Activated CD4-positive, alpha-beta T cell treated with anti-CD3 and anti-CD28 coated beads, Interleukin-2, amount 10 ng/mL, durations not matched to agents 7 days and 5 days (primary cell): ENCODE results near the gene TACC2. TPM values are rescaled to one million over a fixed set of nuclear protein-coding genes. Genes with fewer than 3 reads are reported as not detected.

ENCODE experiments used
- CTCF ChIA-PET: fragments of 350-600 bp; sonication (Branson Sonifier 250); formaldehyde crosslinking; loops from one replicate; lab custom pipeline; 2021; ENCODE audit warnings: antibody characterized with exemption; lab: Charles Lee
- POLR2A ChIA-PET: fragments of 350-600 bp; sonication (Branson Sonifier 250); formaldehyde crosslinking; loops from one replicate; lab custom pipeline; 2021; ENCODE audit warnings: antibody characterized with exemption; lab: Charles Lee
- DNase-seq: peaks from one replicate; pipeline ENCODE4 v3.0.0-alpha.2; 2020
- H3K27ac Mint-ChIP-seq: one replicate; pipeline ENCODE4 v1.8.0; 2021; ENCODE audit warnings: mild to moderate bottlenecking, moderate library complexity, mixed read lengths
- H3K27me3 Mint-ChIP-seq: one replicate; pipeline ENCODE4 v1.8.0; 2021; ENCODE audit warnings: mixed read lengths
- H3K36me3 Mint-ChIP-seq: one replicate; pipeline ENCODE4 v1.8.0; 2021; ENCODE audit warnings: low read depth, mixed read lengths
- H3K4me1 Mint-ChIP-seq: one replicate; pipeline ENCODE4 v1.8.0; 2021; ENCODE audit warnings: mixed read lengths
- H3K4me3 Mint-ChIP-seq: one replicate; pipeline ENCODE4 v1.8.0; 2021; ENCODE audit warnings: mild to moderate bottlenecking, moderate library complexity, mixed read lengths
- H3K9me3 Mint-ChIP-seq: one replicate; pipeline ENCODE4 v1.8.0; 2021; ENCODE audit warnings: mixed read lengths
- total RNA-seq, 2 experiments: library from RNA; stranded (reverse); gene quantifications; one replicate each; pipeline ENCODE4 v1.2.3, GENCODE V29; 2021

The TACC2 gene
- total RNA-seq, 2 experiments from 2014 or later: not detected

GRCh38 chr10:122176232-122177213 lies 187.6 kb downstream of the TACC2 start:
- H3K4me3 Mint-ChIP-seq: no peak overlapping the region
- ChIA-PET POLR2A (no interaction called here), CTCF (no interaction called here)
- no peaks in the 10 kb centered on the region for H3K4me1 Mint-ChIP-seq
- H3K27ac Mint-ChIP-seq: no peak overlapping the region
- H3K36me3 Mint-ChIP-seq: no peaks in the 10 kb centered on the region
- H3K27me3 Mint-ChIP-seq: peaks cover 8% of the 10 kb centered on the region
- H3K9me3 Mint-ChIP-seq: no peaks in the 10 kb centered on the region
- no peak for DNase-seq

- Mint-ChIP-seq H3K27ac (no peak overlapping the region), H3K36me3 (no peaks in the 10 kb centered on the region), H3K27me3 (peaks cover 8% of the 10 kb centered on the region), H3K4me1 (no peaks in the 10 kb centered on the region), H3K9me3 (no peaks in the 10 kb centered on the region), H3K4me3 (no peak overlapping the region)
- no peak for DNase-seq
- ChIA-PET CTCF (no interaction called here), POLR2A (no interaction called here)
Observed at GRCh38 chr10:122178655-122179054, 189.7 kb downstream of the TACC2 start.

GRCh38 chr10:122181041-122181732 lies 192.2 kb downstream of the TACC2 start:
- no peak overlapping the region for H3K27ac Mint-ChIP-seq
- H3K9me3 Mint-ChIP-seq: no peaks in the 10 kb centered on the region
- CTCF ChIA-PET: no interaction called here
- no peaks in the 10 kb centered on the region for H3K36me3 Mint-ChIP-seq
- no peak overlapping the region for H3K4me3 Mint-ChIP-seq
- H3K4me1 Mint-ChIP-seq: no peaks in the 10 kb centered on the region
- H3K27me3 Mint-ChIP-seq: peaks cover 8% of the 10 kb centered on the region
- POLR2A ChIA-PET: no interaction called here
- no peak for DNase-seq

GRCh38 chr10:122181876-122182275 lies 192.9 kb downstream of the TACC2 start:
- Mint-ChIP-seq H3K27ac (no peak overlapping the region), H3K36me3 (no peaks in the 10 kb centered on the region), H3K4me3 (no peak overlapping the region), H3K4me1 (no peaks in the 10 kb centered on the region), H3K9me3 (no peaks in the 10 kb centered on the region), H3K27me3 (peaks cover 6% of the 10 kb centered on the region)
- no peak for DNase-seq
- POLR2A ChIA-PET: no interaction called here
- CTCF ChIA-PET: no interaction called here

- Mint-ChIP-seq H3K9me3 (no peaks in the 10 kb centered on the region), H3K36me3 (no peaks in the 10 kb centered on the region), H3K4me3 (no peak overlapping the region), H3K27ac (no peak overlapping the region), H3K27me3 (peaks cover 5% of the 10 kb centered on the region), H3K4me1 (no peaks in the 10 kb centered on the region)
- POLR2A ChIA-PET: no interaction called here
- CTCF ChIA-PET: no interaction called here
- DNase-seq: no peak
Observed at GRCh38 chr10:122182308-122182707, 193.3 kb downstream of the TACC2 start.

GRCh38 chr10:122184254-122184653 lies 195.3 kb downstream of the TACC2 start:
- Mint-ChIP-seq H3K4me1 (no peaks in the 10 kb centered on the region), H3K9me3 (no peaks in the 10 kb centered on the region), H3K36me3 (no peaks in the 10 kb centered on the region), H3K4me3 (no peak overlapping the region), H3K27me3 (no peaks in the 10 kb centered on the region), H3K27ac (no peak overlapping the region)
- CTCF ChIA-PET: no interaction called here
- no peak for DNase-seq
- POLR2A ChIA-PET: no interaction called here

- Mint-ChIP-seq H3K4me3 (no peak overlapping the region), H3K4me1 (no peaks in the 10 kb centered on the region), H3K27me3 (no peaks in the 10 kb centered on the region), H3K9me3 (no peaks in the 10 kb centered on the region), H3K36me3 (no peaks in the 10 kb centered on the region), H3K27ac (no peak overlapping the region)
- ChIA-PET POLR2A (no interaction called here), CTCF (no interaction called here)
- DNase-seq: no peak
Observed at GRCh38 chr10:122185643-122186042, 196.7 kb downstream of the TACC2 start.

GRCh38 chr10:122186816-122187810 lies 198.2 kb downstream of the TACC2 start:
- POLR2A ChIA-PET: no interaction called here
- H3K9me3 Mint-ChIP-seq: no peaks in the 10 kb centered on the region
- H3K4me3 Mint-ChIP-seq: no peak overlapping the region
- no peak for DNase-seq
- CTCF ChIA-PET: interaction anchor here (0.6 kb wide), 1 partner anchor 115 kb away, joined by 3 read pairs; no protein-coding TSS in a partner anchor
- no peaks in the 10 kb centered on the region for H3K4me1 Mint-ChIP-seq
- no peak overlapping the region for H3K27ac Mint-ChIP-seq
- H3K27me3 Mint-ChIP-seq: no peaks in the 10 kb centered on the region
- no peaks in the 10 kb centered on the region for H3K36me3 Mint-ChIP-seq

GRCh38 chr10:122188706-122189105 lies 199.7 kb downstream of the TACC2 start:
- Mint-ChIP-seq H3K4me1 (no peaks in the 10 kb centered on the region), H3K27me3 (no peaks in the 10 kb centered on the region), H3K9me3 (no peaks in the 10 kb centered on the region), H3K36me3 (no peaks in the 10 kb centered on the region), H3K27ac (no peak overlapping the region), H3K4me3 (no peak overlapping the region)
- no peak for DNase-seq
- ChIA-PET POLR2A (no interaction called here), CTCF (no interaction called here)

- H3K9me3 Mint-ChIP-seq: no peaks in the 10 kb centered on the region
- ChIA-PET POLR2A (no interaction called here), CTCF (interaction anchor here (0.6 kb wide), 1 partner anchor 510 kb away, joined by 5 read pairs; no protein-coding TSS in a partner anchor)
- no peak overlapping the region for H3K27ac Mint-ChIP-seq
- no peaks in the 10 kb centered on the region for H3K36me3 Mint-ChIP-seq
- H3K4me3 Mint-ChIP-seq: no peak overlapping the region
- no peaks in the 10 kb centered on the region for H3K4me1 Mint-ChIP-seq
- no peak for DNase-seq
- no peaks in the 10 kb centered on the region for H3K27me3 Mint-ChIP-seq
Observed at GRCh38 chr10:122189185-122189584, 200.2 kb downstream of the TACC2 start.

GRCh38 chr10:122190176-122190943 lies 201.4 kb downstream of the TACC2 start:
- Mint-ChIP-seq H3K4me1 (no peaks in the 10 kb centered on the region), H3K27me3 (no peaks in the 10 kb centered on the region), H3K36me3 (no peaks in the 10 kb centered on the region), H3K4me3 (no peak overlapping the region), H3K9me3 (no peaks in the 10 kb centered on the region), H3K27ac (no peak overlapping the region)
- no peak for DNase-seq
- ChIA-PET CTCF (no interaction called here), POLR2A (no interaction called here)
